SK-N-SH treated with all-trans-retinoic acid at 6 μM for 48 hours (cell line): ENCODE measurements around the gene RGS19.

Source experiments
- ATAC-seq: fragments of 200-7000 bp; cut with Tn5 transposase; 3 replicates; pipeline ENCODE4 v1.9.1; 2020; ENCODE audit warnings: mild to moderate bottlenecking, moderate library complexity
- ARNTL ChIP-seq: fragments of 450-650 bp; formaldehyde crosslinking; IDR thresholded peaks from 2 replicates; pipeline ENCODE4 v1.5.0; 2020; ENCODE audit warnings: low read depth, mild to moderate bottlenecking, moderate library complexity, borderline replicate concordance
- BACH2 ChIP-seq: fragments of 250-450 bp; sonication (Bioruptor Pico); IDR thresholded peaks from 2 replicates; pipeline ENCODE4 v1.9.0; 2021; ENCODE audit warnings: mild to moderate bottlenecking, borderline replicate concordance
- CREB5 ChIP-seq: fragments of 250-450 bp; sonication (Bioruptor Pico); IDR thresholded peaks from 2 replicates; pipeline ENCODE4 v1.5.1; 2020; ENCODE audit warnings: low read depth, mild to moderate bottlenecking, moderate library complexity
- CSDC2 ChIP-seq: fragments of 250-450 bp; sonication (Bioruptor Pico); IDR thresholded peaks from 2 replicates; pipeline ENCODE4 v1.5.0; 2020; ENCODE audit warnings: mild to moderate bottlenecking, moderate library complexity
- ESRRG ChIP-seq: fragments of 250-450 bp; sonication (Bioruptor Pico); IDR thresholded peaks from 2 replicates; pipeline ENCODE4 v1.6.1; 2021; ENCODE audit warnings: mild to moderate bottlenecking
- GLIS3 ChIP-seq: fragments of 250-450 bp; sonication (Bioruptor Pico); IDR thresholded peaks from 2 replicates; pipeline ENCODE4 v1.5.0; 2020; ENCODE audit warnings: mild to moderate bottlenecking, moderate library complexity
- ISL1 ChIP-seq: fragments of 250-450 bp; sonication (Bioruptor Pico); IDR thresholded peaks from 2 replicates; pipeline ENCODE4 v2.1.2; 2022; ENCODE audit warnings: mild to moderate bottlenecking, moderate library complexity
- OSR1 ChIP-seq: fragments of 250-450 bp; sonication (Bioruptor Pico); IDR thresholded peaks from 2 replicates; pipeline ENCODE4 v1.8.0; 2022; ENCODE audit warnings: moderate library complexity, mild to moderate bottlenecking, inconsistent platforms
- PPARA ChIP-seq: fragments of 250-450 bp; sonication (Bioruptor Pico); IDR thresholded peaks from 2 replicates; pipeline ENCODE4 v1.5.0; 2020; ENCODE audit warnings: mild to moderate bottlenecking, borderline replicate concordance
- SNAI2 ChIP-seq: fragments of 250-450 bp; sonication (Bioruptor Pico); IDR thresholded peaks from 2 replicates; pipeline ENCODE4 v1.5.0; 2020; ENCODE audit warnings: mild to moderate bottlenecking, moderate library complexity
- TCF4 ChIP-seq: fragments of 250-450 bp; sonication (Bioruptor Pico); IDR thresholded peaks from 2 replicates; pipeline ENCODE4 v1.8.0; 2021; ENCODE audit warnings: mild to moderate bottlenecking, moderate library complexity, borderline replicate concordance
- TOX ChIP-seq: fragments of 250-450 bp; sonication (Bioruptor Pico); IDR thresholded peaks from 2 replicates; pipeline ENCODE4 v1.8.0; 2021; ENCODE audit warnings: mild to moderate bottlenecking, moderate library complexity, borderline replicate concordance
- TSHZ2 ChIP-seq: fragments of 250-450 bp; sonication (Bioruptor Pico); IDR thresholded peaks from 2 replicates; pipeline ENCODE4 v1.5.0; 2020; ENCODE audit warnings: mild to moderate bottlenecking, moderate library complexity
- ZC3H10 ChIP-seq: fragments of 250-450 bp; sonication (Bioruptor Pico); IDR thresholded peaks from 2 replicates; pipeline ENCODE4 v1.5.1; 2021; ENCODE audit warnings: mild to moderate bottlenecking, moderate library complexity
- ZFP3 ChIP-seq: fragments of 250-450 bp; sonication (Bioruptor Pico); IDR thresholded peaks from 2 replicates; pipeline ENCODE4 v1.5.0; 2020; ENCODE audit warnings: mild to moderate bottlenecking, moderate library complexity
- ZFP30 ChIP-seq: fragments of 450-650 bp; formaldehyde crosslinking; IDR thresholded peaks from 2 replicates; pipeline ENCODE4 v1.5.0; 2022; ENCODE audit warnings: mild to moderate bottlenecking, moderate library complexity
- ZNF565 ChIP-seq: fragments of 450-650 bp; formaldehyde crosslinking; conservative IDR thresholded peaks from 2 replicates; pipeline ENCODE4 v1.5.0; 2020; ENCODE audit warnings: low read depth, mild to moderate bottlenecking, moderate library complexity
- ZNF70 ChIP-seq: fragments of 450-650 bp; formaldehyde crosslinking; IDR thresholded peaks from 2 replicates; pipeline ENCODE4 v1.5.0; 2020; ENCODE audit warnings: mild to moderate bottlenecking, moderate library complexity
- ZNF8 ChIP-seq: fragments of 450-650 bp; formaldehyde crosslinking; IDR thresholded peaks from 2 replicates; pipeline ENCODE4 v1.5.0; 2020; ENCODE audit warnings: mild to moderate bottlenecking, moderate library complexity
- TF ChIP-seq, protein P1 (sequence below): fragments of 250-450 bp; sonication (Bioruptor Pico); IDR thresholded peaks from 2 replicates; pipeline ENCODE4 v1.8.0; 2021; ENCODE audit warnings: low read depth, mild to moderate bottlenecking, moderate library complexity, borderline replicate concordance
- TF ChIP-seq, protein P2 (sequence below): fragments of 250-450 bp; sonication (Bioruptor Pico); IDR thresholded peaks from 2 replicates; pipeline ENCODE4 v1.8.0; 2020; ENCODE audit warnings: mild to moderate bottlenecking, moderate library complexity, borderline replicate concordance
- TF ChIP-seq, protein P3 (sequence below): fragments of 250-450 bp; sonication (Bioruptor Pico); IDR thresholded peaks from 2 replicates; pipeline ENCODE4 v1.5.1; 2021; ENCODE audit warnings: mild to moderate bottlenecking, moderate library complexity

The RGS19 gene

GRCh38 chr20:64033981-64034493, 45.3 kb downstream of the RGS19 start:
- TF ChIP-seq CSDC2 = no peak
- no peak for ATAC-seq

DNA sequence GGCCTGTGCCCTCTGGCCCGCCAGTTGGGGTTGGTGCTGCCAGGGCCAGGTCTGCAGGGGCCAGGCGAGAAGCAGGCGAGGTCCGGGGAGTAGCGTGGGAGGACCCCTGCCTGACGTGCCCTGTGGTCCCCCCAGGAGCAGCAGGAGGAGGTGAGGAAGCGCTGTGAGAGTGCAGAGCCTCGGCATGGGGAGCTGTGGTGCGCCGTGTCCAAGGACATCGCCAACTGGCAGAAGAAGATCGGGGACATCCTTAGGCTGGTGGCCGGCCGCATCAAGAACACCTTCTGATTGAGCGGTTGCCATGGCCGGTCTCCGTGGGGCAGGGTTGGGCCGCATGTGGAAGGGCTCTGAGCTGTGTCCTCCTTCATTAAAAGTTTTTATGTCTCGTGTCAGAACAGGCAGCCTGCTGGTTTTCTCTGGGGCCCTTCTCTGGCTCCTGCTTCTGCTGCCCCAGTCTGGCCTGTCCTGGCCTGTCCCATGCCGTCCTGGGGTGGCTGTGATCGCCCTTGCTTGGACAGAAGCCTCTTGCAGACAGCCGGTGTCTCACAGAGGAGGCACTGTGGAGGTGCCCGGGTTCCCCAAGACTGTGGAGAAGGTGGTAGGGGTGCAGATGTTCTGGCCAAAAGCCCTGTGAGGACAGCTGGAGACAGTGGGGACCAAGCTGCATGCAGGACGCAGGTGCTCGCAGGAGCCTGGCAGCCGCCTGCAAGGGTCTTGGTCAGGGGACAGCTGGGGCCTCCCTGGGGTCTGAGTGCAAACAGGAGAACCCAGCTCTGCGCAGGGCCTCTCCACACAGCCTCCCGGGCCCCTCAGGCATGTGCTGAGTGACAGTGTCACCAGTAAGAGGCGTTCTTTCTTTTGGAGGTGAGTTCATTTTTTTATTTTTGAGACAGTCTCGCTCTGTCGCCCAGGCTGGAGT, 46.4 kb downstream of the RGS19 start:
- TF ChIP-seq, protein P1, sequence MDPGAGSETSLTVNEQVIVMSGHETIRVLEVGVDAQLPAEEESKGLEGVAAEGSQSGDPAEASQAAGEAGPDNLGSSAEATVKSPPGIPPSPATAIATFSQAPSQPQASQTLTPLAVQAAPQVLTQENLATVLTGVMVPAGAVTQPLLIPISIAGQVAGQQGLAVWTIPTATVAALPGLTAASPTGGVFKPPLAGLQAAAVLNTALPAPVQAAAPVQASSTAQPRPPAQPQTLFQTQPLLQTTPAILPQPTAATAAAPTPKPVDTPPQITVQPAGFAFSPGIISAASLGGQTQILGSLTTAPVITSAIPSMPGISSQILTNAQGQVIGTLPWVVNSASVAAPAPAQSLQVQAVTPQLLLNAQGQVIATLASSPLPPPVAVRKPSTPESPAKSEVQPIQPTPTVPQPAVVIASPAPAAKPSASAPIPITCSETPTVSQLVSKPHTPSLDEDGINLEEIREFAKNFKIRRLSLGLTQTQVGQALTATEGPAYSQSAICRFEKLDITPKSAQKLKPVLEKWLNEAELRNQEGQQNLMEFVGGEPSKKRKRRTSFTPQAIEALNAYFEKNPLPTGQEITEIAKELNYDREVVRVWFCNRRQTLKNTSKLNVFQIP = no peak
- TF ChIP-seq ZNF565 (no peak), ISL1 (no peak), ARNTL (CRISPR knock-in tag) (no peak), OSR1 (CRISPR knock-in tag) (no peak), TOX (no peak), GLIS3 (no peak), ZC3H10 (CRISPR knock-in tag) (no peak), ZFP30 (CRISPR knock-in tag) (no peak), TSHZ2 (CRISPR knock-in tag) (no peak), ZNF70 (no peak), CSDC2 (no peak), BACH2 (CRISPR knock-in tag) (no peak), SNAI2 (CRISPR knock-in tag) (no peak), PPARA (CRISPR knock-in tag) (no peak), CREB5 (CRISPR knock-in tag) (no peak), TCF4 (no peak), ZFP3 (CRISPR knock-in tag) (no peak)
- TF ChIP-seq, protein P2, sequence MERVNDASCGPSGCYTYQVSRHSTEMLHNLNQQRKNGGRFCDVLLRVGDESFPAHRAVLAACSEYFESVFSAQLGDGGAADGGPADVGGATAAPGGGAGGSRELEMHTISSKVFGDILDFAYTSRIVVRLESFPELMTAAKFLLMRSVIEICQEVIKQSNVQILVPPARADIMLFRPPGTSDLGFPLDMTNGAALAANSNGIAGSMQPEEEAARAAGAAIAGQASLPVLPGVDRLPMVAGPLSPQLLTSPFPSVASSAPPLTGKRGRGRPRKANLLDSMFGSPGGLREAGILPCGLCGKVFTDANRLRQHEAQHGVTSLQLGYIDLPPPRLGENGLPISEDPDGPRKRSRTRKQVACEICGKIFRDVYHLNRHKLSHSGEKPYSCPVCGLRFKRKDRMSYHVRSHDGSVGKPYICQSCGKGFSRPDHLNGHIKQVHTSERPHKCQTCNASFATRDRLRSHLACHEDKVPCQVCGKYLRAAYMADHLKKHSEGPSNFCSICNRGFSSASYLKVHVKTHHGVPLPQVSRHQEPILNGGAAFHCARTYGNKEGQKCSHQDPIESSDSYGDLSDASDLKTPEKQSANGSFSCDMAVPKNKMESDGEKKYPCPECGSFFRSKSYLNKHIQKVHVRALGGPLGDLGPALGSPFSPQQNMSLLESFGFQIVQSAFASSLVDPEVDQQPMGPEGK = no peak
- TF ChIP-seq, protein P3, sequence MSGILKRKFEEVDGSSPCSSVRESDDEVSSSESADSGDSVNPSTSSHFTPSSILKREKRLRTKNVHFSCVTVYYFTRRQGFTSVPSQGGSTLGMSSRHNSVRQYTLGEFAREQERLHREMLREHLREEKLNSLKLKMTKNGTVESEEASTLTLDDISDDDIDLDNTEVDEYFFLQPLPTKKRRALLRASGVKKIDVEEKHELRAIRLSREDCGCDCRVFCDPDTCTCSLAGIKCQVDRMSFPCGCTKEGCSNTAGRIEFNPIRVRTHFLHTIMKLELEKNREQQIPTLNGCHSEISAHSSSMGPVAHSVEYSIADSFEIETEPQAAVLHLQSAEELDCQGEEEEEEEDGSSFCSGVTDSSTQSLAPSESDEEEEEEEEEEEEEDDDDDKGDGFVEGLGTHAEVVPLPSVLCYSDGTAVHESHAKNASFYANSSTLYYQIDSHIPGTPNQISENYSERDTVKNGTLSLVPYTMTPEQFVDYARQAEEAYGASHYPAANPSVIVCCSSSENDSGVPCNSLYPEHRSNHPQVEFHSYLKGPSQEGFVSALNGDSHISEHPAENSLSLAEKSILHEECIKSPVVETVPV (CRISPR knock-in tag) = no peak
- TF ChIP-seq, all 23 proteins: peak for 0
- ATAC-seq = no peak

DNA sequence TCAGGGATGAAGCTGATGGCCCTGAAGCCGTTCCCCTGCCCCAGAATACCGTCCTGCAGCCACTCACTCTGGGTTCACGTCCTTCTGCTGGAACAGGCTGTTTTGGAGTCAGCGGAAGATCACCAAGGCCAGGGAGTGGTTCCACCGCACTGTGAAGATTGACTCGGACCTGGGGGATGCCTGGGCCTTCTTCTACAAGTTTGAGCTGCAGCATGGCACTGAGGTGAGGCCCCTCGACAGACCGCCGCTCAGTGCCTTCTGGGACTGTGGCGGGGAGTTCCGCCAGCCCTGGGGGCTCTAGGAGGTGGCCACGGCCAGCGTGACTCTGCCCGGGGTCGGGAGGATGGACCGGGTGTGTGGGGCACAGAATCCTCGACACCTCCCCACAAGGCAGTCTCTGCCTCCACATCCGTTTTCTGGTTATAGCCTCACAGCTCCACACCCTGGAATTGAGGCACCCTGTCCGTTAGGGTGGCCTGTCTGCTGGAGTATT, 47.5 kb downstream of the RGS19 start:
- no peak for ATAC-seq
- TF ChIP-seq ZNF565 = no peak
- TF ChIP-seq PPARA (CRISPR knock-in tag) = no peak
- no peak for TF ChIP-seq TOX
- no peak for TF ChIP-seq ZFP30 (CRISPR knock-in tag)
- no peak for TF ChIP-seq SNAI2 (CRISPR knock-in tag)
- TF ChIP-seq ESRRG = no peak
- no peak for TF ChIP-seq BACH2 (CRISPR knock-in tag)
- TF ChIP-seq, protein P1 = no peak
- no peak for TF ChIP-seq CSDC2
- TF ChIP-seq CREB5 (CRISPR knock-in tag) = no peak
- TF ChIP-seq ZNF8 (CRISPR knock-in tag) = no peak
- TF ChIP-seq ISL1 = no peak
- no peak for TF ChIP-seq ZC3H10 (CRISPR knock-in tag)
- no peak for TF ChIP-seq TCF4
- TF ChIP-seq, protein P2 = no peak
